Activated B cell treated with CpG ODN at 0.5 μM for 24 hours (primary cell): ENCODE measurements around the gene EBF3. TPM values are rescaled to one million over a fixed set of nuclear protein-coding genes. Genes with fewer than 3 reads are reported as not detected.

Source experiments
- ATAC-seq: fragments of 200-7000 bp; cut with Tn5 transposase; one replicate; pipeline ENCODE4 v1.10.0; 2021; ENCODE audit warnings: low read depth, mild to moderate bottlenecking, moderate library complexity
- CTCF ChIA-PET: fragments of 350-600 bp; sonication (Branson Sonifier 250); formaldehyde crosslinking; loops from one replicate; lab custom pipeline; 2021; ENCODE audit warnings: antibody characterized with exemption; lab: Charles Lee
- POLR2A ChIA-PET: fragments of 350-600 bp; sonication (Branson Sonifier 250); formaldehyde crosslinking; loops from one replicate; lab custom pipeline; 2021; ENCODE audit warnings: antibody characterized with exemption; lab: Charles Lee
- DNase-seq: peaks from one replicate; pipeline ENCODE4 v3.0.0; 2022
- H3K27ac Mint-ChIP-seq: one replicate; pipeline ENCODE4 v1.8.0; 2020; ENCODE audit warnings: mixed read lengths
- H3K27me3 Mint-ChIP-seq: one replicate; pipeline ENCODE4 v1.8.0; 2021; ENCODE audit warnings: mixed read lengths
- H3K36me3 Mint-ChIP-seq: one replicate; pipeline ENCODE4 v1.8.0; 2021; ENCODE audit warnings: low read depth, mixed read lengths
- H3K4me1 Mint-ChIP-seq: one replicate; pipeline ENCODE4 v1.8.0; 2021; ENCODE audit warnings: mixed read lengths
- H3K4me3 Mint-ChIP-seq: one replicate; pipeline ENCODE4 v1.8.0; 2020; ENCODE audit warnings: mild to moderate bottlenecking, mixed read lengths
- H3K9me3 Mint-ChIP-seq: one replicate; pipeline ENCODE4 v1.8.0; 2020; ENCODE audit warnings: mixed read lengths
- intact Hi-C: fragments of 100-400 bp; cut with micrococcal nuclease; formaldehyde crosslinking; loops from one replicate; pipeline ENCODE4 v1.15.1; 2024
- total RNA-seq: library from RNA; stranded (reverse); gene quantifications from 2 replicates; pipeline ENCODE4 v1.2.3, GENCODE V29; 2022
- TF ChIP-seq, protein P1 (sequence below): fragments of 200-600 bp; IDR thresholded peaks from one replicate; pipeline ENCODE4 v1.8.0; 2022; ENCODE audit warnings: antibody characterized with exemption, mild to moderate bottlenecking

EBF3 gene
- total RNA-seq, 1 donor from 2014 or later = not detected

DNA sequence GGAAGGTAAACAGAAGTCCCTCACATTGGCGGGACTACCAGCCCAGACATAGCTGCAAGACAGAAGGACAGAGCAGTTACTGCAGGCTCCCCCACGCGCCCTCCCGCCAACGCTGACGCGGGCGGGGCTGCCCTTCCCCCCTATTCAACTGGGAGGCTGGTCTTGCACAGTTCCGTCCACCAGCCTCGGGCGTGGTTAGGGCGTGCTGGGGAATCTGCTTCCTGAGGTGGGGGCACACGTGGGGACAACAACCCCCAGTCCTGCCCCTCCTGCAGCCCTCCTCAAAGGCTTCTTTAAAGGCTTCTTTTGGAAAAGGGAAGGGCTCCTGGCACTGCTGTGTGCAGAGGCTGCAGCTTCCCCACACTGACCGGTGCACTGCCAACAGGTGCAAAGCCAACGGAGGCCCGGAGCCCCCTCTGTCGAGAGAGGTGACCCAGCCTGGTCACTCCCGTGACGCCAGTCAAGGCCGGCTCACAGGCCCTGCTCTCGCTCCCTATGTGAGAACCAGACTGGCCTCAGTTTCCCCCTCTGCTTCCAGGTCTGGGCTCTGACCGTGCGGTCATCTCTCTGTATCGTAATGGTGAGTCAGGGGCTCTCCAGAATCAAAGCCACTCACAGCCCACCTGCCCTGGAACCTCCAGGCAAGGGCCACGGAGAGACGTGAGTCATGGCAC lies 126.0 kb downstream of the EBF3 start:
- CTCF ChIA-PET = no interaction called here
- Mint-ChIP-seq H3K9me3 (no peaks in the 10 kb centered on the region), H3K27me3 (no peaks in the 10 kb centered on the region), H3K4me1 (no peaks in the 10 kb centered on the region), H3K27ac (no peak overlapping the region), H3K4me3 (no peak overlapping the region), H3K36me3 (no peaks in the 10 kb centered on the region)
- ATAC-seq (no peak), DNase-seq (no peak)
- intact Hi-C loops = no loop called here
- POLR2A ChIA-PET = no interaction called here
- TF ChIP-seq, protein P1, sequence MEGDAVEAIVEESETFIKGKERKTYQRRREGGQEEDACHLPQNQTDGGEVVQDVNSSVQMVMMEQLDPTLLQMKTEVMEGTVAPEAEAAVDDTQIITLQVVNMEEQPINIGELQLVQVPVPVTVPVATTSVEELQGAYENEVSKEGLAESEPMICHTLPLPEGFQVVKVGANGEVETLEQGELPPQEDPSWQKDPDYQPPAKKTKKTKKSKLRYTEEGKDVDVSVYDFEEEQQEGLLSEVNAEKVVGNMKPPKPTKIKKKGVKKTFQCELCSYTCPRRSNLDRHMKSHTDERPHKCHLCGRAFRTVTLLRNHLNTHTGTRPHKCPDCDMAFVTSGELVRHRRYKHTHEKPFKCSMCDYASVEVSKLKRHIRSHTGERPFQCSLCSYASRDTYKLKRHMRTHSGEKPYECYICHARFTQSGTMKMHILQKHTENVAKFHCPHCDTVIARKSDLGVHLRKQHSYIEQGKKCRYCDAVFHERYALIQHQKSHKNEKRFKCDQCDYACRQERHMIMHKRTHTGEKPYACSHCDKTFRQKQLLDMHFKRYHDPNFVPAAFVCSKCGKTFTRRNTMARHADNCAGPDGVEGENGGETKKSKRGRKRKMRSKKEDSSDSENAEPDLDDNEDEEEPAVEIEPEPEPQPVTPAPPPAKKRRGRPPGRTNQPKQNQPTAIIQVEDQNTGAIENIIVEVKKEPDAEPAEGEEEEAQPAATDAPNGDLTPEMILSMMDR = no peak

GRCh38 chr10:129836253-129836652 lies 127.8 kb downstream of the EBF3 start:
- TF ChIP-seq, protein P1 = no peak
- no peak for DNase-seq
- no peak overlapping the region for H3K27ac Mint-ChIP-seq
- ChIA-PET POLR2A (no interaction called here), CTCF (no interaction called here)
- no peaks in the 10 kb centered on the region for H3K9me3 Mint-ChIP-seq
- no peak overlapping the region for H3K4me3 Mint-ChIP-seq
- intact Hi-C loops = no loop called here
- H3K4me1 Mint-ChIP-seq = no peaks in the 10 kb centered on the region
- H3K36me3 Mint-ChIP-seq = no peaks in the 10 kb centered on the region
- ATAC-seq = no peak
- no peaks in the 10 kb centered on the region for H3K27me3 Mint-ChIP-seq

GRCh38 chr10:129833994-129834739 lies 129.9 kb downstream of the EBF3 start:
- TF ChIP-seq, protein P1 = no peak
- POLR2A ChIA-PET = no interaction called here
- ATAC-seq (no peak), DNase-seq (no peak)
- Mint-ChIP-seq H3K9me3 (no peaks in the 10 kb centered on the region), H3K4me1 (no peaks in the 10 kb centered on the region), H3K27ac (no peak overlapping the region), H3K27me3 (no peaks in the 10 kb centered on the region), H3K4me3 (no peak overlapping the region), H3K36me3 (no peaks in the 10 kb centered on the region)
- CTCF ChIA-PET = no interaction called here
- intact Hi-C loops = no loop called here

DNA sequence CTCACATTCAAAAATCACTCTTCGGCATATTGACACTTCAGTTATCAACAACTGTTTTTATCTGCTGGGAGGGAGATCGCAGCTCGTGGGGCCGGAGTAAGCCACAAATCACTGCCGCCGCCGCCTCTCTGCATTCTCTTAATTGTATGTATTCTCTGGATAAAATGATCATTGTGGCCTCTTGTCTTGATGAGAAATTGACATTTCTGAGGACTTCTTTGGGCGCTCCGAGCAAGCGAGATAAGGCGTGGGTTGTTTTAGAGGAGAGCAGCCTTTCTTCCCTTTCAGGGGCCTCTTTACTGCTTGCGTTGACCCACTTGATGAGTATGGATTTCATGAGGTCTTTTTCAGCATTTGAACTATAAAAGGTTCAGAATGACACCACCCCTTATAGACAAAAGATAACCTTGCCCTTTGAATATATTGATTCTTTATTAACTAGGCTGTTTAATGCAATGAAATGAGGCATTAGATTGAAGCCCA lies 130.6 kb downstream of the EBF3 start:
- intact Hi-C loops = no loop called here
- TF ChIP-seq, protein P1 = no peak
- POLR2A ChIA-PET = no interaction called here
- Mint-ChIP-seq H3K4me1 (no peaks in the 10 kb centered on the region), H3K27ac (no peak overlapping the region), H3K9me3 (no peaks in the 10 kb centered on the region), H3K4me3 (no peak overlapping the region), H3K36me3 (no peaks in the 10 kb centered on the region), H3K27me3 (no peaks in the 10 kb centered on the region)
- ATAC-seq (no peak), DNase-seq (no peak)
- CTCF ChIA-PET = no interaction called here

DNA sequence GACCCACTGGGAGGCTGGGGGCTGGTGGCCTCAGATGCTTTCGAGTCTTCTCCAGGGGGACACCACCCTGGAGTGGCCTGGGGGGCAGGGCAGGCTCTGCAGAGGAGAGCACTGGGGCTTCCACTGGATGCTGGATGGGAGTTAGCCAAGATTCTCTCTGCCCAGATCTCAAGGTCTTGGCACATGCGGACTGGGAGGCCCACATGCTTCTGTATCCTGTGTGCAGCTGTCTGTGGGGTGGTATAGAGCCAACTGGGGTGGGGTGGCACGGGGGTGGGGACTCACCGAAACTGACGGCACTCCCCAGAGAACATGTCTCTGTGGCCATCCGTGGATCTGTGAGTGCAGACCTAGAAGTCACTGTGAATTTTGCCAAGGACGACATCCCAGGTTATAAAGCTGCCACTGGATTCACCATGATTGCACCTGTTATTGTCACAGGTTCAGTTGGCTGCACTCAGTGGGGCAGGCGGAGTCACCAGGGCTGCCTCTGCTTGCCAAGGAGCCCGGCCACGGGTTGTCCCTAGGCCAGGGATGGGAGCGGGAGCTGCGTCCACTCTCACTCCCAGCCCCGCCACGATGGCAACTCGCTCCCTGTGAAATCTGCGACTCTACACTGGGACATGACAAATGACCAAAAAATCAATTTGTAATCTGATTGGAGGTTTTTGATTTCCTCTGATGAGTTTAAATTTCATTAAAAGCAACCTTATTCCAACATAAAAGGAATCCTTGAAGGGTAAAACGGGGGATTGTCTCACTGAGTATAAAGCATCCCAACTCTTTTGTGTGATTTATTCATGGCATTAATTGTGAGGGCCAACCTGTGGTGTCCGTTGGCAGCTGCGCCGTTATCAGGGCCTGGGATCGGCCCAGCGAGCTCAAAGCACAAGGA lies 131.3 kb downstream of the EBF3 start:
- Mint-ChIP-seq H3K9me3 (no peaks in the 10 kb centered on the region), H3K36me3 (no peaks in the 10 kb centered on the region), H3K4me3 (no peak overlapping the region), H3K27ac (no peak overlapping the region), H3K4me1 (no peaks in the 10 kb centered on the region), H3K27me3 (no peaks in the 10 kb centered on the region)
- intact Hi-C loops = no loop called here
- ChIA-PET POLR2A (no interaction called here), CTCF (no interaction called here)
- TF ChIP-seq, protein P1 = no peak
- ATAC-seq = no peak
- DNase-seq = no peak
